H9 (cell line): ENCODE measurements around the gene ARMC10. TPM values are rescaled to one million over a fixed set of nuclear protein-coding genes. Genes with fewer than 3 reads are reported as not detected.

Experiments used
- DNase-seq: peaks from one replicate; pipeline ENCODE4 v3.0.0-alpha.2; 2017
- H2AFZ ChIP-seq: one replicate; pipeline ENCODE4 v1.6.1; 2013; ENCODE audit warnings: mild to moderate bottlenecking, low read length, control low read depth, moderate library complexity
- H2AK5ac ChIP-seq: 2 replicates; pipeline ENCODE4 v1.6.1; 2013; ENCODE audit warnings: low read length, control low read depth, mixed read lengths; ENCODE audit not compliant: insufficient read length
- H2BK120ac ChIP-seq: one replicate; pipeline ENCODE4 v1.6.1; 2013; ENCODE audit warnings: low read depth, mild to moderate bottlenecking, low read length, control low read depth, inconsistent platforms; ENCODE audit not compliant: poor library complexity, severe bottlenecking
- H2BK12ac ChIP-seq: 2 replicates; pipeline ENCODE4 v1.6.1; 2013; ENCODE audit warnings: low read length, control low read depth, mixed read lengths, low read depth; ENCODE audit not compliant: insufficient read length
- H2BK15ac ChIP-seq: 2 replicates; pipeline ENCODE4 v1.6.1; 2013; ENCODE audit warnings: low read depth, low read length, control low read depth
- H2BK20ac ChIP-seq: one replicate; pipeline ENCODE4 v1.6.1; 2013; ENCODE audit warnings: low read depth, mild to moderate bottlenecking, low read length, control low read depth, inconsistent platforms; ENCODE audit not compliant: poor library complexity, severe bottlenecking
- H2BK5ac ChIP-seq: 2 replicates; pipeline ENCODE4 v1.6.1; 2013; ENCODE audit warnings: low read length, control low read depth, mixed read lengths; ENCODE audit not compliant: insufficient read length
- H3K14ac ChIP-seq: 2 replicates; pipeline ENCODE4 v1.6.1; 2013; ENCODE audit warnings: low read length, control low read depth; ENCODE audit not compliant: insufficient read depth
- H3K18ac ChIP-seq: 2 replicates; pipeline ENCODE4 v1.6.1; 2013; ENCODE audit warnings: low read depth, mild to moderate bottlenecking, mixed read lengths, low read length, control low read depth; ENCODE audit not compliant: insufficient read length
- H3K23ac ChIP-seq: 2 replicates; pipeline ENCODE4 v1.6.1; 2013; ENCODE audit warnings: low read length, control low read depth, mixed read lengths, low read depth; ENCODE audit not compliant: insufficient read length
- H3K23me2 ChIP-seq: 2 replicates; pipeline ENCODE4 v1.6.1; 2013; ENCODE audit warnings: low read depth, mild to moderate bottlenecking, mixed read lengths, low read length, control low read depth; ENCODE audit not compliant: insufficient read length, poor library complexity, severe bottlenecking
- H3K27ac ChIP-seq: 2 replicates; pipeline ENCODE4 v1.5.1; 2013; ENCODE audit warnings: low read length, control low read depth, mixed read lengths, low read depth; ENCODE audit not compliant: insufficient read length
- H3K27me3 ChIP-seq: 2 replicates; pipeline ENCODE4 v1.6.1; 2013; ENCODE audit warnings: low read length, control low read depth, inconsistent platforms; ENCODE audit not compliant: insufficient read depth
- H3K4ac ChIP-seq: 2 replicates; pipeline ENCODE4 v1.6.1; 2013; ENCODE audit warnings: low read depth, mild to moderate bottlenecking, control low read depth, inconsistent platforms, low read length, moderate library complexity
- H3K4me1 ChIP-seq: 2 replicates; pipeline ENCODE4 v1.6.1; 2013; ENCODE audit warnings: low read length, control low read depth, inconsistent platforms; ENCODE audit not compliant: insufficient read depth
- H3K4me2 ChIP-seq: 2 replicates; pipeline ENCODE4 v1.6.1; 2013; ENCODE audit warnings: low read length, control low read depth, mixed read lengths; ENCODE audit not compliant: insufficient read length, insufficient read depth
- H3K56ac ChIP-seq: 2 replicates; pipeline ENCODE4 v1.6.1; 2013; ENCODE audit warnings: low read depth, mild to moderate bottlenecking, mixed read lengths, low read length, control low read depth; ENCODE audit not compliant: insufficient read length
- H3K79me1 ChIP-seq: 2 replicates; pipeline ENCODE4 v1.6.1; 2013; ENCODE audit warnings: low read depth, mild to moderate bottlenecking, moderate library complexity, low read length, control low read depth, inconsistent platforms; ENCODE audit not compliant: insufficient read depth, poor library complexity, severe bottlenecking
- H3K79me2 ChIP-seq: 2 replicates; pipeline ENCODE4 v1.6.1; 2013; ENCODE audit warnings: low read length, control low read depth, inconsistent platforms; ENCODE audit not compliant: insufficient read depth
- H3K9ac ChIP-seq: 2 replicates; pipeline ENCODE4 v1.6.1; 2013; ENCODE audit warnings: low read length, control low read depth, mixed read lengths; ENCODE audit not compliant: insufficient read length; ENCODE audit errors: extremely low read depth
- H3K9me3 ChIP-seq: one replicate; pipeline ENCODE4 v1.6.1; 2013; ENCODE audit warnings: low read depth, low read length, inconsistent platforms; ENCODE audit not compliant: control insufficient read depth
- H3T11ph ChIP-seq: one replicate; pipeline ENCODE4 v1.6.1; 2013; ENCODE audit warnings: mild to moderate bottlenecking, low read length, control low read depth, inconsistent platforms
- H4K20me1 ChIP-seq: one replicate; pipeline ENCODE4 v1.6.1; 2013; ENCODE audit not compliant: control insufficient read depth, insufficient read length, insufficient read depth
- H4K5ac ChIP-seq: 2 replicates; pipeline ENCODE4 v1.6.1; 2013; ENCODE audit warnings: low read depth, mild to moderate bottlenecking, mixed read lengths, low read length, control low read depth; ENCODE audit not compliant: insufficient read length
- H4K8ac ChIP-seq: replicated peaks from 2 replicates; pipeline ENCODE4 v1.6.1; 2013; ENCODE audit warnings: low read length, control low read depth, mixed read lengths, low read depth; ENCODE audit not compliant: insufficient read length
- H4K91ac ChIP-seq: 2 replicates; pipeline ENCODE4 v1.6.1; 2013; ENCODE audit warnings: low read depth, mild to moderate bottlenecking, moderate library complexity, mixed read lengths, low read length, control low read depth; ENCODE audit not compliant: insufficient read length
- H3K27ac Mint-ChIP-seq, 3 experiments: 2 replicates in 2 of 3; 3 replicates in 1 of 3; pipeline ENCODE4 v1.8.0; 2020 to 2021; ENCODE audit warnings: mixed read lengths in 3 of 3, mild to moderate bottlenecking in 1 of 3, moderate library complexity in 1 of 3
- H3K27me3 Mint-ChIP-seq: 2 replicates; pipeline ENCODE4 v1.8.0; 2021; ENCODE audit warnings: low read depth, mild to moderate bottlenecking, moderate library complexity, mixed read lengths
- H3K36me3 Mint-ChIP-seq, 3 experiments: 2 replicates in 2 of 3; 3 replicates in 1 of 3; pipeline ENCODE4 v1.8.0; 2020 to 2021; ENCODE audit warnings: low read depth in 3 of 3, mixed read lengths in 3 of 3; ENCODE audit not compliant: insufficient read depth in 1 of 3
- H3K4me1 Mint-ChIP-seq, 2 experiments: 2 replicates each; pipeline ENCODE4 v1.8.0; 2020; ENCODE audit warnings: mixed read lengths in 2 of 2
- H3K4me3 Mint-ChIP-seq, 2 experiments: 2 replicates in 1 of 2; 3 replicates in 1 of 2; pipeline ENCODE4 v1.8.0; 2020 to 2021; ENCODE audit warnings: mild to moderate bottlenecking in 2 of 2, mixed read lengths in 2 of 2, moderate library complexity in 1 of 2
- H3K9me3 Mint-ChIP-seq, 2 experiments: 2 replicates in 1 of 2; 3 replicates in 1 of 2; pipeline ENCODE4 v1.8.0; 2020; ENCODE audit warnings: mild to moderate bottlenecking in 2 of 2, mixed read lengths in 2 of 2, moderate library complexity in 1 of 2
- CTCF ChIP-seq: fragments of 200-600 bp; sonication (generic); conservative IDR thresholded peaks from 3 replicates; pipeline ENCODE4 v1.8.0; 2021; ENCODE audit warnings: antibody characterized with exemption, mild to moderate bottlenecking
- WGBS: extraction: QIAGEN DNeasy Blood & Tissue Kit; methylation state at CpG from one replicate; pipeline ENCODE4 v1.1.7; 2013; ENCODE audit warnings: missing lambda C conversion rate, low lambda C conversion rate, mixed read lengths; ENCODE audit not compliant: insufficient read length; ENCODE audit errors: extremely low coverage; 5-methylcytosine and 5-hydroxymethylcytosine counted together
- total RNA-seq: library from RNA; stranded (reverse); gene quantifications from 2 replicates; pipeline ENCODE4 v1.2.1, GENCODE V29; 2021

Gene ARMC10
- total RNA-seq, 1 experiment from 2014 or later, result 46.8 TPM

GRCh38 chr7:103097041-103097440, 22.1 kb downstream of the ARMC10 start:
- no peak overlapping the region for H3T11ph ChIP-seq
- no peak overlapping the region for H3K27ac ChIP-seq
- no peak overlapping the region for H2BK5ac ChIP-seq
- Mint-ChIP-seq H3K4me3 (no peak overlapping the region), H3K27ac (no peak overlapping the region), H3K9me3 (no peaks in the 10 kb centered on the region), H3K4me1 (no peaks in the 10 kb centered on the region), H3K27me3 (no peaks in the 10 kb centered on the region), H3K36me3 (peaks cover 8 to 38% (median 31%) of the 10 kb centered on the region in 3 experiments; a peak in 6 of 7 replicates)
- no peak overlapping the region for H4K5ac ChIP-seq
- no peaks in the 10 kb centered on the region for H3K23me2 ChIP-seq
- H3K23ac ChIP-seq, result no peak overlapping the region
- no peak for DNase-seq
- H2AK5ac ChIP-seq, result no peak overlapping the region
- H3K14ac ChIP-seq, result no peak overlapping the region
- H3K18ac ChIP-seq, result no peak overlapping the region
- no peaks in the 10 kb centered on the region for H4K20me1 ChIP-seq
- H3K4me2 ChIP-seq, result no peak overlapping the region
- no peaks in the 10 kb centered on the region for H3K9me3 ChIP-seq
- H3K9ac ChIP-seq, result no peak overlapping the region
- H2BK20ac ChIP-seq, result no peak overlapping the region
- no peak overlapping the region for H4K91ac ChIP-seq
- TF ChIP-seq CTCF, result no peak
- WGBS, result no CpG with 5 or more reads among the region's 2 CpGs
- H2BK120ac ChIP-seq, result no peak overlapping the region
- no peak overlapping the region for H3K56ac ChIP-seq
- H3K4me1 ChIP-seq, result no peaks in the 10 kb centered on the region
- H3K4ac ChIP-seq, result no peak overlapping the region
- no peaks in the 10 kb centered on the region for H3K79me1 ChIP-seq
- H4K8ac ChIP-seq, result no peak overlapping the region
- no peak overlapping the region for H2AFZ ChIP-seq
- H2BK15ac ChIP-seq, result no peak overlapping the region
- H3K79me2 ChIP-seq, result no peaks in the 10 kb centered on the region
- no peak overlapping the region for H2BK12ac ChIP-seq
- no peaks in the 10 kb centered on the region for H3K27me3 ChIP-seq
